ENCODE data around the gene TAS1R2. TPM values are rescaled to one million over a fixed set of nuclear protein-coding genes. Genes with fewer than 3 reads are reported as not detected.

The TAS1R2 gene
- total and polyA plus RNA-seq, 2 of the 8 experiments (the other 6 are each of a cell fraction or from before 2014, with no cell fraction given) = not detected

DNA sequence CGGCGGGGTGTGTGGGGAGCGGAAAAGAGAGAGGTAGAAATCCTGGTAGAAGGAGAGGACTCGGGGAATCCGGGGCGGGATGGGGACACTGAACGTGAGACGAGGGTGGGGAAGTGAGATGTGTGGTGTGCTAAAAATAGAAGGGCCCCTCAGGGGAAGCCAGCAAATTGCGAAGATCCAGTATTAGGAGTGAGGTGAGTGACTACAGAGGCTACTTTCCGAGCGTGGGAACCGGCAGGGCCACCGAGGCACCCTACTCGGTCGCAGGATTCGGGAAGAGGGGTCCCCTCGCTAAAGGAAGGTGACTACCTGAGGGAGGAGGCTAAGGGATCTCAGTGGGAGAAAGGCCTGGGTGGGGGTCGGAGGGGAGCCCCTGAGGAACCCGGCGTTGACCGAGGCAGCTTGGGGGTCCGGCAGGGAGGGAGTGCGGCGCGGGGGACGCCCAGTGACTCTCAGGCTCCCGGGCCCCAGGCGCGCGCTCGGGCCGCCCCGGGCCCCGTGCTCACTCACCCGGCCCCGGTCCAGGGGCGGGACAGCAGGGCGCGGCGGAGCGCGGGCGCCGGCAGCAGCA lies 42.6 kb upstream of the TAS1R2 start:
- H3K18ac ChIP-seq (ENCODE audit: extremely low read depth, low read length) = peak overlapping the region; percentile 83; the same call in 1 of the 2 replicates
- no peaks in the 10 kb centered on the region for H3K36me3 ChIP-seq (ENCODE audit: control insufficient read depth in 2 of 4, insufficient read depth in 4 of 4, low read length in 3 of 4)
- H2BK20ac ChIP-seq (ENCODE audit: low read length) = no peak overlapping the region
- no peak overlapping the region for H2AK5ac ChIP-seq (ENCODE audit: low read depth, low read length)
- peaks cover 2 to 4% of the 10 kb centered on the region in 2 experiments for H4K20me1 ChIP-seq (replicated peaks in 1 of 2; ENCODE audit: control insufficient read depth in 1 of 2, insufficient read depth in 2 of 2, low read length in 2 of 2)
- H4K5ac ChIP-seq (ENCODE audit: insufficient read length, low read depth, low read length) = no peak overlapping the region
- peak overlapping the region; percentile 67; the same call in 1 of the 2 replicates for H2AFZ ChIP-seq (ENCODE audit: low read length)
- H3K79me1 ChIP-seq (ENCODE audit: low read depth, low read length) = peaks cover 5% of the 10 kb centered on the region
- H3K56ac ChIP-seq (replicated peaks; ENCODE audit: insufficient read length, low read depth, low read length) = peak overlapping the region; percentile 55
- no peak overlapping the region; the same call in 1 of the 2 replicates for H2BK5ac ChIP-seq (ENCODE audit: low read depth, low read length)
- WGBS, 2 experiments (ENCODE audit: extremely low coverage in 1 of 2, insufficient coverage in 1 of 2, insufficient read length in 1 of 2, insufficient replicate concordance in 2 of 2, low coverage in 1 of 2, low lambda C conversion rate in 2 of 2, missing lambda C conversion rate in 1 of 2) = 3% methylated on average over 8 of the region's 44 CpGs; no CpG with 5 or more reads in 1 of the 2 experiments
- H3K9me3 ChIP-seq (ENCODE audit: insufficient read depth in 2 of 2, low read depth in 1 of 2, low read length in 1 of 2) = no peaks in the 10 kb centered on the region
- peaks cover 6% of the 10 kb centered on the region; the same call in 1 of the 2 replicates for H3K23me2 ChIP-seq (ENCODE audit: low read depth, low read length)
- H3K23ac ChIP-seq (ENCODE audit: insufficient read length) = no peak overlapping the region
- H4K91ac ChIP-seq (replicated peaks; ENCODE audit: insufficient read length, low read length) = no peak overlapping the region
- peak overlapping the region; percentile 91 to 96 (median 93) for H3K4me3 ChIP-seq (ENCODE audit: extremely low read depth in 1 of 4, insufficient read depth in 2 of 4, low read depth in 3 of 4, low read length in 4 of 4)
- FAIRE-seq (no peak), DNase-seq (ENCODE audit: low read depth in 1 of 2, low spot score in 2 of 2) (no peak)
- ChIA-PET CTCF (ENCODE audit: partially characterized antibody) (interaction anchor here (0.8 to 8.0 kb wide), 9 partner anchors 9 to 305 kb away, joined by 3 to 131 read pairs (median 4); no protein-coding TSS in a partner anchor), POLR2A (ENCODE audit: partially characterized antibody) (interaction anchor here (0.9 to 1.9 kb wide), 7 partner anchors 9 to 61 kb away, joined by 3 to 11 read pairs (median 4); no protein-coding TSS in a partner anchor)
- TF ChIP-seq POLR2AphosphoS5 (IDR thresholded peaks at IDR 0.05; ENCODE audit: low read depth, low read length) = 0 out of 2 replicates have a peak, but pooled peaks have one; percentile 51
- no peak for TF ChIP-seq JUN (IDR thresholded peaks at IDR 0.05; ENCODE audit: low read depth, low read length)
- TF ChIP-seq SP1 (IDR thresholded peaks at IDR 0.05; ENCODE audit: low read depth, low read length) = 0 out of 2 replicates have a peak, but pooled peaks have one; percentile 16
- no peak for TF ChIP-seq POU5F1 (IDR thresholded peaks at IDR 0.05; ENCODE audit: low read depth, low read length)
- TF ChIP-seq RFX5 (IDR thresholded peaks at IDR 0.05; ENCODE audit: borderline replicate concordance, low read depth, low read length) = no peak
- peak; percentile 47; the same call in 1 of the 2 replicates for TF ChIP-seq PHF8 (conservative IDR thresholded peaks at IDR 0.05; ENCODE audit: low read depth, low read length)
- TF ChIP-seq CREB1 (IDR thresholded peaks at IDR 0.05) = no peak
- peak in 1 of 2 experiments; percentile 45; a peak in 1 of 3 replicates for TF ChIP-seq POLR2A (IDR thresholded peaks at IDR 0.05; ENCODE audit: control extremely low read depth in 1 of 2, low read depth in 2 of 2, low read length in 2 of 2)
- no peak for TF ChIP-seq CHD1 (IDR thresholded peaks at IDR 0.05; ENCODE audit: low read depth, low read length)
- peak; percentile 81 for TF ChIP-seq KDM4A (IDR thresholded peaks at IDR 0.05; ENCODE audit: low read depth, low read length, severe bottlenecking)
- TF ChIP-seq SRF (IDR thresholded peaks at IDR 0.05; ENCODE audit: low read depth, low read length) = no peak
- no peak overlapping the region for H3K4ac ChIP-seq (replicated peaks; ENCODE audit: insufficient read length, low read depth, low read length)
- peaks cover 0 to 3% (median 1%) of the 10 kb centered on the region in 4 experiments; a peak in 5 of 7 replicates for H3K4me1 ChIP-seq (replicated peaks in 1 of 4; ENCODE audit: control insufficient read depth in 3 of 4, insufficient read depth in 4 of 4, low read length in 3 of 4)
- peak overlapping the region; percentile 63 to 93 (median 85) for H3K9ac ChIP-seq (replicated peaks in 1 of 4; ENCODE audit: extremely low read depth in 1 of 4, low read depth in 3 of 4, low read length in 3 of 4)
- peaks cover 0 to 3% (median 0%) of the 10 kb centered on the region in 4 experiments; a peak in 4 of 7 replicates for H3K27me3 ChIP-seq (replicated peaks in 1 of 4; ENCODE audit: control insufficient read depth in 3 of 4, extremely low read depth in 1 of 4, insufficient read depth in 3 of 4, low read length in 3 of 4)
- H2BK15ac ChIP-seq (ENCODE audit: low read length) = no peak overlapping the region
- no peak overlapping the region for H4K8ac ChIP-seq (ENCODE audit: extremely low read depth, insufficient read depth, low read length)
- H3K14ac ChIP-seq (ENCODE audit: insufficient read length) = no peak overlapping the region
- H2BK120ac ChIP-seq (replicated peaks; ENCODE audit: low read depth, low read length) = no peak overlapping the region
- H3K79me2 ChIP-seq (ENCODE audit: control insufficient read depth in 1 of 2, insufficient read depth in 2 of 2, low read length in 2 of 2) = no peaks in the 10 kb centered on the region
- H3K4me2 ChIP-seq (ENCODE audit: insufficient read depth in 1 of 2, low read depth in 2 of 2, low read length in 2 of 2) = peak overlapping the region; percentile 84 to 85
- peak overlapping the region; percentile 99 for H3K27ac ChIP-seq (ENCODE audit: low read depth, low read length)
- no peak overlapping the region; the same call in 1 of the 2 replicates for H2BK12ac ChIP-seq (ENCODE audit: low read depth, low read length)
